Osteoblast (primary cell): ENCODE measurements around the gene PPP3R1. TPM values are rescaled to one million over a fixed set of nuclear protein-coding genes. Genes with fewer than 3 reads are reported as not detected.

Experiments
- DNase-seq: peaks from one replicate; pipeline ENCODE4 v3.0.0; 2011; ENCODE audit warnings: low spot score, mixed read lengths; ENCODE audit not compliant: insufficient read length; ENCODE audit errors: missing footprints
- H2AFZ ChIP-seq: 2 replicates; pipeline ENCODE4 v1.6.0; 2011; ENCODE audit warnings: mild to moderate bottlenecking, low read length
- H3K27ac ChIP-seq: 2 replicates; pipeline ENCODE4 v1.5.1; 2011; ENCODE audit warnings: mild to moderate bottlenecking, low read depth, low read length, moderate library complexity
- H3K27me3 ChIP-seq: 2 replicates; pipeline ENCODE4 v1.6.0; 2012; ENCODE audit warnings: mild to moderate bottlenecking, control low read depth, inconsistent platforms, low read length, moderate library complexity; ENCODE audit not compliant: insufficient read depth
- H3K36me3 ChIP-seq: 2 replicates; pipeline ENCODE4 v1.5.1; 2011; ENCODE audit warnings: mild to moderate bottlenecking, low read length, control low read depth, moderate library complexity; ENCODE audit not compliant: insufficient read depth
- H3K4me1 ChIP-seq: 2 replicates; pipeline ENCODE4 v1.5.1; 2011; ENCODE audit warnings: mild to moderate bottlenecking, low read length, control low read depth, moderate library complexity; ENCODE audit not compliant: insufficient read depth
- H3K4me2 ChIP-seq: 2 replicates; pipeline ENCODE4 v1.6.0; 2011; ENCODE audit warnings: mild to moderate bottlenecking, low read length; ENCODE audit not compliant: insufficient read depth
- H3K4me3 ChIP-seq: fragments of 200-600 bp; sonication (generic); 3 replicates; pipeline ENCODE4 v1.5.1; 2012; ENCODE audit warnings: mild to moderate bottlenecking, low read length, inconsistent platforms; ENCODE audit not compliant: insufficient read depth
- H3K79me2 ChIP-seq: 2 replicates; pipeline ENCODE4 v1.6.0; 2012; ENCODE audit warnings: mild to moderate bottlenecking, low read length, control low read depth, inconsistent platforms; ENCODE audit not compliant: insufficient read depth
- H3K9me3 ChIP-seq: 2 replicates; pipeline ENCODE4 v1.5.1; 2011; ENCODE audit warnings: low read depth, low read length, control low read depth
- H4K20me1 ChIP-seq: 2 replicates; pipeline ENCODE4 v1.6.0; 2012; ENCODE audit warnings: mild to moderate bottlenecking, low read length, control low read depth; ENCODE audit not compliant: insufficient read depth
- CTCF ChIP-seq: IDR thresholded peaks from 2 replicates; pipeline ENCODE4 v1.5.1; 2011; ENCODE audit warnings: mild to moderate bottlenecking, low read depth, low read length, moderate library complexity; ENCODE audit errors: extremely low read depth
- total RNA-seq: library from RNA; depleted of rRNA; stranded (reverse); fragments of >200 nt; gene quantifications from 2 replicates; pipeline ENCODE4 v1.2.3, GENCODE V29; 2012

PPP3R1 gene
- total RNA-seq, 1 donor: 29.7 TPM

GRCh38 chr2:68279691-68280090 is 27.4 kb upstream of the PPP3R1 start:
- H2AFZ ChIP-seq: no peak overlapping the region
- no peaks in the 10 kb centered on the region for H3K9me3 ChIP-seq
- peaks cover 8% of the 10 kb centered on the region for H3K4me1 ChIP-seq
- no peak overlapping the region for H3K27ac ChIP-seq
- TF ChIP-seq CTCF: no peak
- H4K20me1 ChIP-seq: no peaks in the 10 kb centered on the region
- H3K27me3 ChIP-seq: no peaks in the 10 kb centered on the region
- no peak for DNase-seq
- no peaks in the 10 kb centered on the region for H3K36me3 ChIP-seq
- no peaks in the 10 kb centered on the region for H3K79me2 ChIP-seq
- no peak overlapping the region for H3K4me3 ChIP-seq
- no peak overlapping the region for H3K4me2 ChIP-seq

- Histone ChIP-seq H3K27ac (no peak overlapping the region), H3K36me3 (no peaks in the 10 kb centered on the region), H3K79me2 (no peaks in the 10 kb centered on the region), H4K20me1 (no peaks in the 10 kb centered on the region), H3K4me2 (no peak overlapping the region), H3K9me3 (no peaks in the 10 kb centered on the region), H3K27me3 (no peaks in the 10 kb centered on the region), H2AFZ (no peak overlapping the region), H3K4me3 (no peak overlapping the region), H3K4me1 (peaks cover 7% of the 10 kb centered on the region)
- no peak for DNase-seq
- TF ChIP-seq CTCF: no peak
These were observed 25.8 kb upstream of the PPP3R1 start for GRCh38 chr2:68278169-68278568.

GRCh38 chr2:68274022-68274421 is 21.7 kb upstream of the PPP3R1 start:
- H3K27ac ChIP-seq: no peak overlapping the region
- no peak overlapping the region for H3K4me2 ChIP-seq
- peaks cover 7% of the 10 kb centered on the region for H3K4me1 ChIP-seq
- H3K9me3 ChIP-seq: no peaks in the 10 kb centered on the region
- DNase-seq: no peak
- no peaks in the 10 kb centered on the region for H3K79me2 ChIP-seq
- H4K20me1 ChIP-seq: no peaks in the 10 kb centered on the region
- H3K36me3 ChIP-seq: no peaks in the 10 kb centered on the region
- no peak overlapping the region for H2AFZ ChIP-seq
- H3K27me3 ChIP-seq: no peaks in the 10 kb centered on the region
- no peak for TF ChIP-seq CTCF
- H3K4me3 ChIP-seq: no peak overlapping the region

GRCh38 chr2:68272246-68272994 is 20.1 kb upstream of the PPP3R1 start:
- Histone ChIP-seq H3K27ac (no peak overlapping the region), H3K4me1 (peaks cover 7% of the 10 kb centered on the region), H3K4me3 (no peak overlapping the region), H3K36me3 (no peaks in the 10 kb centered on the region), H3K9me3 (no peaks in the 10 kb centered on the region), H4K20me1 (no peaks in the 10 kb centered on the region), H2AFZ (no peak overlapping the region), H3K4me2 (no peak overlapping the region), H3K79me2 (no peaks in the 10 kb centered on the region), H3K27me3 (no peaks in the 10 kb centered on the region)
- no peak for DNase-seq
- no peak for TF ChIP-seq CTCF
